ENCODE results near the gene CLDN4. TPM values are rescaled to one million over a fixed set of nuclear protein-coding genes. Genes with fewer than 3 reads are reported as not detected.
"Not testable (repeated sequence)": the region's sequence is repeated elsewhere in the genome, so short reads cannot be mapped to it uniquely, and the experiment has no call there.

Gene CLDN4
- total RNA-seq, 1 experiment from 2014 or later = 234 TPM

DNA sequence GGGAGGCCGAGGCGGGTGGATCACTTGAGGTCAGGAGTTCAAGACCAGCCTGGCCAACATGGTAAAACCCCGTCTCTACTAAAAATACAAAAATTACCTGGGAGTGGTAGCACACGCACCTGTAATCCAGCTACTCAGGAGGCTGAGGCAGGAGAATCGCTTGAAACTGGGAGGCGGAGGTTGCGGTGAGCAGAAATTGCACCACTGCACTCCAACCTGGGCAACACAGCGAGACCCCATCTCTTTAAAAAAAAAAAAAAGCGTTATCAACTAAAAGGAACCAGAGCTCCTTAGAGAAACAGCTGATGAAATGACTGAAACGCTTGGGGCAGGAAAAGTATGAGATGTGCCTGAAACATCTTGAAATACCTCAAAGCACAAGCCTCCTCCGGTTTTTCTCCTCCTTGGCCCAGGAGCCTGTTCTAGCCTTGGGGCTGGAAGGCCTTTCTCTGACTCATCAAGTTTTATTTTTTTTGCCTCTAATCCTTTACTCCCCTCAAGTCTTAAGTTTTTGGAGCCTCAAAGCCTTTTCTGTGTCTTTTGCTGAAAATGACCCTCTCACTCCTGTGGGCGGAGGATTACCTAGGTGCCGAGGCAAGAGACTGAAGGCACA lies 14.2 kb downstream of the CLDN4 start:
- Histone ChIP-seq H3K27me3 (ENCODE audit: insufficient read depth, low read length) (no peaks in the 10 kb centered on the region), H3K4me3 (replicated peaks in 1 of 2; ENCODE audit: low read depth in 1 of 2, low read length in 2 of 2) (no peak overlapping the region), H4K20me1 (ENCODE audit: insufficient read depth) (no peaks in the 10 kb centered on the region), H3K27ac (ENCODE audit: low read depth, low read length) (no peak overlapping the region), H3K9me3 (ENCODE audit: control insufficient read depth in 1 of 2, insufficient read depth in 1 of 2, low read depth in 1 of 2, low read length in 2 of 2) (no peaks in the 10 kb centered on the region), H3K4me1 (ENCODE audit: control insufficient read depth in 1 of 2, insufficient read depth in 2 of 2, low read length in 2 of 2) (peaks cover 25 to 53% of the 10 kb centered on the region in 2 experiments), H3K9ac (ENCODE audit: low read length) (no peak overlapping the region), H2AFZ (ENCODE audit: low read depth, low read length, poor library complexity, severe bottlenecking) (no peak overlapping the region), H3K9me2 (ENCODE audit: insufficient read depth) (no peaks in the 10 kb centered on the region), H3K79me2 (ENCODE audit: insufficient read depth, low read length) (peaks cover 9% of the 10 kb centered on the region; the same call in 1 of the 2 replicates), H3K36me3 (ENCODE audit: control insufficient read depth in 1 of 2, insufficient read depth in 2 of 2, low read length in 2 of 2) (no peaks in the 10 kb centered on the region), H3K4me2 (ENCODE audit: low read length) (no peak overlapping the region)
- ChIA-PET POLR2A (interaction anchor here (4.1 kb wide), 1 partner anchor 12 kb away, joined by 87 read pairs; the partner anchor contains the start of gene CLDN4), RAD21 (ENCODE audit: low non-redundant PET in 1 of 2, low total read pairs in 2 of 2, uncharacterized antibody in 2 of 2, unreplicated experiment in 2 of 2) (no interaction called here), CTCF (no interaction called here)
- no TSS peak for BruUV-seq (replicated peaks)
- ATAC-seq = no peak
- no peak for DNase-seq (ENCODE audit: low read depth, low spot score)
- no peak for TF ChIP-seq ZNF274 (IDR thresholded peaks at IDR 0.05; ENCODE audit: low read depth, low read length)
- no peak for TF ChIP-seq CEBPB (IDR thresholded peaks at IDR 0.05; ENCODE audit: low read depth)
- intact Hi-C loops (cut with micrococcal nuclease) = no loop called here

DNA sequence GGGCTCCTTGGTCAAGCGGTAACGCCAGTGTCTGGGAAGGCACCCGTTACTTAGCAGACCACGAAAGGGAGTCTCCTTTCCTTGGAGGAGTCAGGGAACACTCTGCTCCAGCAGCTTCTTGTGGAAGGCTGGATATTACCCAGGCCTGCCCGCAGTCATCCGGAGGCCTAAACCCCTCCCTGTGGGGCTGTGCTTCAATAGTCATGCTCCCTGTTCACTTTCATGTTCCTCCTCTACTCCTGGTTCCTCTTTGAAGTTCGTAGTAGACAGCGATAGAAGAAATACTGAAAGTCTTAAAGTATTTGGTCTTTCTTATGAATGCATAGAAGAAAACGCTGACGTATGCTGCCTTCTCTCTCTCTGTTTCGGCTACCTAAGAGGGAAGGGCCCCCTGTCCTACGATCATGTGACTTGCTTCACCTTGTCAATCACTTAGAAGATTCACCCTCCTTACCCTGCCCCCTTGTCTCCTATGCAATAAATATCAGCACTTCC lies 15.0 kb downstream of the CLDN4 start:
- H3K27ac ChIP-seq (ENCODE audit: low read depth, low read length); H2AFZ ChIP-seq (ENCODE audit: low read depth, low read length, poor library complexity, severe bottlenecking); ATAC-seq; DNase-seq (ENCODE audit: low read depth, low spot score); H4K20me1 ChIP-seq (ENCODE audit: insufficient read depth); intact Hi-C loops (cut with micrococcal nuclease); H3K9ac ChIP-seq (ENCODE audit: low read length); BruUV-seq (replicated peaks); H3K79me2 ChIP-seq (ENCODE audit: insufficient read depth, low read length); H3K4me3 ChIP-seq (replicated peaks in 1 of 2; ENCODE audit: low read depth in 1 of 2, low read length in 2 of 2); H3K36me3 ChIP-seq (ENCODE audit: control insufficient read depth in 1 of 2, insufficient read depth in 2 of 2, low read length in 2 of 2); RAD21 ChIA-PET (ENCODE audit: low non-redundant PET in 1 of 2, low total read pairs in 2 of 2, uncharacterized antibody in 2 of 2, unreplicated experiment in 2 of 2); H3K9me3 ChIP-seq (ENCODE audit: control insufficient read depth in 1 of 2, insufficient read depth in 1 of 2, low read depth in 1 of 2, low read length in 2 of 2); H3K4me2 ChIP-seq (ENCODE audit: low read length); POLR2A ChIA-PET; CTCF ChIA-PET; H3K9me2 ChIP-seq (ENCODE audit: insufficient read depth); H3K27me3 ChIP-seq (ENCODE audit: insufficient read depth, low read length): not testable (repeated sequence)
- H3K4me1 ChIP-seq (ENCODE audit: control insufficient read depth in 1 of 2, insufficient read depth in 2 of 2, low read length in 2 of 2) = peaks cover 29 to 53% of the 10 kb centered on the region in 2 experiments

Data from HCT116 (cell line).